Measurements from ENCODE around the gene SRP14.
"Not testable (repeated sequence)": the region's sequence is repeated elsewhere in the genome, so short reads cannot be mapped to it uniquely, and the experiment has no call there.

Gene SRP14

GRCh38 chr15:40048926-40049475 lies 10.0 kb upstream of the SRP14 start:
- DNase-seq: no peak

- peak; percentile 47 for DNase-seq
Observed at GRCh38 chr15:40048211-40048792, 9.3 kb upstream of the SRP14 start.

GRCh38 chr15:40047415-40048210 lies 8.6 kb upstream of the SRP14 start:
- peak; percentile 43 for DNase-seq

- DNase-seq: no peak
Observed at GRCh38 chr15:40046721-40047414, 7.9 kb upstream of the SRP14 start.

- DNase-seq: no peak
Observed at GRCh38 chr15:40045572-40046217, 6.7 kb upstream of the SRP14 start.

- peak; percentile 93 for DNase-seq
Observed at GRCh38 chr15:40044717-40045571, 6.0 kb upstream of the SRP14 start.

- DNase-seq: no peak
Observed at GRCh38 chr15:40043927-40044716, 5.1 kb upstream of the SRP14 start.

GRCh38 chr15:40042791-40043320 lies 3.9 kb upstream of the SRP14 start:
- no peak for DNase-seq

GRCh38 chr15:40040770-40041169 lies 1.8 kb upstream of the SRP14 start:
- DNase-seq: no peak

- DNase-seq: no peak
Observed at GRCh38 chr15:40040293-40040635, 1.3 kb upstream of the SRP14 start.

- DNase-seq: peak; percentile 23
Observed at GRCh38 chr15:40038275-40038637, 725 bp downstream of the SRP14 start.

GRCh38 chr15:40037721-40038120 lies 1.3 kb downstream of the SRP14 start:
- peak; percentile 65 for DNase-seq

- not testable (repeated sequence) for DNase-seq
Observed at GRCh38 chr15:40035182-40035581, 3.8 kb downstream of the SRP14 start.

- no peak for DNase-seq
Observed at GRCh38 chr15:40034186-40034946, 4.6 kb downstream of the SRP14 start.

- DNase-seq: no peak
Observed at GRCh38 chr15:40032125-40032839, 6.7 kb downstream of the SRP14 start.

GRCh38 chr15:40031300-40031699 lies 7.7 kb downstream of the SRP14 start:
- no peak for DNase-seq

- DNase-seq: peak; percentile 69
Observed at GRCh38 chr15:40029979-40030893, 8.7 kb downstream of the SRP14 start.

GRCh38 chr15:40028853-40029252 lies 10.1 kb downstream of the SRP14 start:
- DNase-seq: no peak

GRCh38 chr15:40028193-40028592 lies 10.8 kb downstream of the SRP14 start:
- no peak for DNase-seq
